ENCODE data around the gene RPS13.
"Not testable (repeated sequence)": the region's sequence is repeated elsewhere in the genome, so short reads cannot be mapped to it uniquely, and the experiment has no call there.

Gene RPS13

DNA sequence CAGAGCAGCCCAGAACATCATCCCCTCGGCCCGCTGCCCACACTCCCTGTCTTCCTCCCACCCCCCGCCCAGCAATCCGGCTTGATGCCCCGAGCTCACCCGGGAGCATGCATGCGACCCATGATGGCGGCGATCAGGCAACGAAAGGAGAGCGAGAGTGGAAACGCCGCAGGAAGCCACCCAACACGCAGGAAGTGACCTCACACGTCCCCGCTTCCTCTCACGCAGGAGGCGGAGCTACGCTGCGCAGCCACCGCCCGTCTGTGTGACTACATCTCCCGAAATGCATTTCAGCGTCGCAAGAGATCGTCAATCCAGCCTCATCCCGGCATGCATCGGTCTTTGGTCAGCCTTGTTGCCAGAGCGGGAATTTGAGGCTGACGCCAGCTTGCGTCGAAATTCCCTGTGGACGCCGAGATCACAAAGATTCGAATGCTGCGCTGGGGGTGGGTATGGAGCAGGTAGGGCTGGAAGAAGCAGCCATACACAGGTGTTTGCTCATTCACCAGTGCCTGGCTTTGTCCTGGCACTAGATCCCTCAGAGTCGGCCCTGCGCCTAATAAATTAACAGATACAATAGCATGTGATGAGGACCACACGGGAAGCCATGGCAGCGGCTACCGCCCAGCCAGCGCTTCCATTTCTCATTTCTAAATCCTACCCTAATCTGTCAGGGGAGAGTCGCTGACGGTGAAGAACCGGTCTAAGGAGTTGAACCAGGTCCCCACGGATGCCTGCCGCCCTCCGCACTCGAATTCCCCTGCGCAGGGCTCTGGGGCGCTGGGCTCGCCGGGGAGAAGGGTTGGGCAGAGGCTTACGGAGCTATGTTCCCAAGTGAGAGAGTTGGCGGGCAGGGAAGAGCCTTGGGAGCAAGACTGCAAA, at the start of gene RPS13:
RPS13 (minus strand) TSS at position 148 of the 882 bp plus-strand sequence; CDS start at position 122, 26 bp downstream.
- peak within 1 kb of the TSS; percentile 93 for H3K4me3 Mint-ChIP-seq
- H3K27ac Mint-ChIP-seq, result peak within 1 kb of the TSS; percentile 92
- peak; percentile 94 for DNase-seq
- peaks cover 59% of the 10 kb centered on the region for H3K36me3 Mint-ChIP-seq (ENCODE audit: low read depth)
- H3K9me3 Mint-ChIP-seq, result no peaks in the 10 kb centered on the region
- no peaks in the 10 kb centered on the region for H3K27me3 Mint-ChIP-seq
- peaks cover 40% of the 10 kb centered on the region for H3K4me1 Mint-ChIP-seq
- peak; percentile 96 for ATAC-seq

GRCh38 chr11:17121981-17122380, 44.5 kb upstream of the RPS13 start:
- H3K27ac Mint-ChIP-seq, result no peak overlapping the region
- no peak for DNase-seq
- no peak for ATAC-seq
- no peaks in the 10 kb centered on the region for H3K9me3 Mint-ChIP-seq
- peaks cover 13% of the 10 kb centered on the region for H3K36me3 Mint-ChIP-seq (ENCODE audit: low read depth)
- no peak overlapping the region for H3K4me3 Mint-ChIP-seq
- H3K27me3 Mint-ChIP-seq, result no peaks in the 10 kb centered on the region
- no peaks in the 10 kb centered on the region for H3K4me1 Mint-ChIP-seq

- ATAC-seq, result no peak
- Mint-ChIP-seq H3K27me3 (no peaks in the 10 kb centered on the region), H3K36me3 (ENCODE audit: low read depth) (peaks cover 21% of the 10 kb centered on the region)
These were observed 39.8 kb upstream of the RPS13 start for GRCh38 chr11:17117262-17117661.

GRCh38 chr11:17116117-17116516, 38.6 kb upstream of the RPS13 start:
- peaks cover 4% of the 10 kb centered on the region for H3K4me1 Mint-ChIP-seq
- no peaks in the 10 kb centered on the region for H3K9me3 Mint-ChIP-seq
- H3K27ac Mint-ChIP-seq, result no peak overlapping the region
- H3K36me3 Mint-ChIP-seq (ENCODE audit: low read depth), result peaks cover 19% of the 10 kb centered on the region
- ATAC-seq, result no peak
- no peak for DNase-seq
- H3K27me3 Mint-ChIP-seq, result no peaks in the 10 kb centered on the region
- no peak overlapping the region for H3K4me3 Mint-ChIP-seq

More at GRCh38 chr11:17117262-17117661, 39.8 kb upstream of the RPS13 start:
- DNase-seq, result no peak
- Mint-ChIP-seq H3K27ac (no peak overlapping the region), H3K9me3 (no peaks in the 10 kb centered on the region), H3K4me3 (no peak overlapping the region), H3K4me1 (peaks cover 4% of the 10 kb centered on the region)

DNA sequence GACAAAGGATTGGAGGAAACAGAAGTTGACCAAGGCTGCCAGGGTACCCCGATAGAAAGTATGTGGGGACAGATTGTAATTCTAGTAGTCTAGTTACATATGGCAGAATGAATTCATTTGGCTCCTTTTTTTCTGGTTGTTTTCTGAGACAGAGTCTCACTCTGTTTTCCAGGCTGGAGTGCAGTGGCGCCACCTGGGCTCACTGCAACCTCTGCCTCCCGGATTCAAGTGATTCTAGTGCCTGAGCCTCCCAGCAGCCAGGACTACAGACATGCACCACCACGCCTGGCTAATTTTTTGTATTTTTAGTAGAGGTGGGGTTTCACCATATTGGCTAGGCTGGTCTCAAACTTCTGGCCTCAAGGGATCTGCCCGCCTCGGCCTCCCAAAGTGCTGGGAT, 30.3 kb upstream of the RPS13 start:
- not testable (repeated sequence) for H3K27me3 Mint-ChIP-seq, ATAC-seq, H3K4me3 Mint-ChIP-seq, H3K9me3 Mint-ChIP-seq, H3K4me1 Mint-ChIP-seq, H3K27ac Mint-ChIP-seq, DNase-seq
- peaks cover 20% of the 10 kb centered on the region for H3K36me3 Mint-ChIP-seq (ENCODE audit: low read depth)

- H3K9me3 Mint-ChIP-seq, H3K27ac Mint-ChIP-seq, DNase-seq, ATAC-seq, H3K4me3 Mint-ChIP-seq, H3K27me3 Mint-ChIP-seq, H3K4me1 Mint-ChIP-seq: not testable (repeated sequence)
- H3K36me3 Mint-ChIP-seq (ENCODE audit: low read depth), result peaks cover 20% of the 10 kb centered on the region
These were observed 28.1 kb upstream of the RPS13 start for GRCh38 chr11:17105404-17106040.

DNA sequence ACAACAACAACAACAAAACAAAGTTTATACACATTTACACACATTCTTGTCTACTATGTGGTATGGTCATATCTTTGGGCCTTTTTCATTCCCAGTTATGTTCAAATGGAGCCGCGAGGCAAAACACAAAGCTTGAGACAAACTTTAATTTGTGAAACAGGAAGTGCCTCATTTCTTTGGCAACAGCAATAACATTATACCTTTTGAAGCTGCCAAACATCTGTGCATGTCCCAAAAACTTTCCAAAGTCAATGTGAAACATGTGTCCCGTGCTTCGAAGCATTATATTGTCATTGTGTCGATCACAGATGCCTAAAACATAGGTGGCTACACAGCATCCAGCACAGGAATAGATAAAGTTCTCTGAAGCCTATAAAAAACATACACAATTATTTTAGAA, 25.0 kb upstream of the RPS13 start:
- H3K27me3 Mint-ChIP-seq, result no peaks in the 10 kb centered on the region
- H3K27ac Mint-ChIP-seq, result no peak overlapping the region
- ATAC-seq (no peak), DNase-seq (no peak)
- H3K36me3 Mint-ChIP-seq (ENCODE audit: low read depth), result peaks cover 13% of the 10 kb centered on the region
- H3K4me3 Mint-ChIP-seq, result no peak overlapping the region
- H3K4me1 Mint-ChIP-seq, result no peaks in the 10 kb centered on the region
- H3K9me3 Mint-ChIP-seq, result no peaks in the 10 kb centered on the region

GRCh38 chr11:17098658-17099057, 21.2 kb upstream of the RPS13 start:
- no peak for ATAC-seq
- H3K9me3 Mint-ChIP-seq, result no peaks in the 10 kb centered on the region
- H3K27ac Mint-ChIP-seq, result no peak overlapping the region
- H3K27me3 Mint-ChIP-seq, result no peaks in the 10 kb centered on the region
- H3K4me1 Mint-ChIP-seq, result no peaks in the 10 kb centered on the region
- no peak for DNase-seq
- no peak overlapping the region for H3K4me3 Mint-ChIP-seq
- peaks cover 7% of the 10 kb centered on the region for H3K36me3 Mint-ChIP-seq (ENCODE audit: low read depth)

- no peaks in the 10 kb centered on the region for H3K27me3 Mint-ChIP-seq
- ATAC-seq (no peak), DNase-seq (no peak)
- no peaks in the 10 kb centered on the region for H3K4me1 Mint-ChIP-seq
- H3K9me3 Mint-ChIP-seq, result no peaks in the 10 kb centered on the region
- no peak overlapping the region for H3K4me3 Mint-ChIP-seq
- H3K27ac Mint-ChIP-seq, result no peak overlapping the region
- H3K36me3 Mint-ChIP-seq (ENCODE audit: low read depth), result peaks cover 7% of the 10 kb centered on the region
These were observed 20.6 kb upstream of the RPS13 start for GRCh38 chr11:17098038-17098437.

GRCh38 chr11:17085976-17086375, 8.5 kb upstream of the RPS13 start:
- DNase-seq; H3K4me1 Mint-ChIP-seq; H3K4me3 Mint-ChIP-seq; H3K27ac Mint-ChIP-seq; H3K9me3 Mint-ChIP-seq; ATAC-seq; H3K27me3 Mint-ChIP-seq; H3K36me3 Mint-ChIP-seq (ENCODE audit: low read depth): not testable (repeated sequence)

DNA sequence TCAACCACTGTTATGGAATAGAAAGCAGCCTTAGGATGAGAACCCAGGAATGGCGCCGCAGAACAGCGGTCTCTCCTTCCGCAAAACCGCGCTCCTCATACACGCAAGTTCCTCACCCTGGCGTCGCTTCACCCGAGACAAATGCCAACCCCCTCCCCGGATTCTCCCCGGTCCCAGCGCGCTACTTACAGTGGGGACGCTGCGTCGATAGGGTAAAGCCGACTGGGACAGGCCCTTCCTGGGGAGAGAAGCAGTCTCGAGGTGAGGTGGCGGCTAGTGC, 287 bp downstream of the RPS13 start:
- peak overlapping the region; percentile 92 for H3K27ac Mint-ChIP-seq
- peaks cover 40% of the 10 kb centered on the region for H3K4me1 Mint-ChIP-seq
- H3K36me3 Mint-ChIP-seq (ENCODE audit: low read depth), result peaks cover 59% of the 10 kb centered on the region
- no peaks in the 10 kb centered on the region for H3K9me3 Mint-ChIP-seq
- peak overlapping the region; percentile 93 for H3K4me3 Mint-ChIP-seq
- H3K27me3 Mint-ChIP-seq, result no peaks in the 10 kb centered on the region
- DNase-seq (no peak), ATAC-seq (peak; percentile 4)

GRCh38 chr11:17076517-17077239, 789 bp downstream of the RPS13 start:
- DNase-seq, result no peak
- Mint-ChIP-seq H3K27me3 (no peaks in the 10 kb centered on the region), H3K9me3 (no peaks in the 10 kb centered on the region), H3K4me1 (peaks cover 40% of the 10 kb centered on the region), H3K36me3 (ENCODE audit: low read depth) (peaks cover 59% of the 10 kb centered on the region), H3K27ac (peak overlapping the region; percentile 92), H3K4me3 (peak overlapping the region; percentile 93)
- no peak for ATAC-seq

GRCh38 chr11:17075506-17075905, 2.0 kb downstream of the RPS13 start:
- Mint-ChIP-seq H3K4me1 (peaks cover 40% of the 10 kb centered on the region), H3K27me3 (no peaks in the 10 kb centered on the region), H3K9me3 (no peaks in the 10 kb centered on the region), H3K27ac (peak overlapping the region; percentile 92), H3K4me3 (peak overlapping the region; percentile 93), H3K36me3 (ENCODE audit: low read depth) (peaks cover 59% of the 10 kb centered on the region)
- no peak for DNase-seq
- ATAC-seq, result no peak

DNA sequence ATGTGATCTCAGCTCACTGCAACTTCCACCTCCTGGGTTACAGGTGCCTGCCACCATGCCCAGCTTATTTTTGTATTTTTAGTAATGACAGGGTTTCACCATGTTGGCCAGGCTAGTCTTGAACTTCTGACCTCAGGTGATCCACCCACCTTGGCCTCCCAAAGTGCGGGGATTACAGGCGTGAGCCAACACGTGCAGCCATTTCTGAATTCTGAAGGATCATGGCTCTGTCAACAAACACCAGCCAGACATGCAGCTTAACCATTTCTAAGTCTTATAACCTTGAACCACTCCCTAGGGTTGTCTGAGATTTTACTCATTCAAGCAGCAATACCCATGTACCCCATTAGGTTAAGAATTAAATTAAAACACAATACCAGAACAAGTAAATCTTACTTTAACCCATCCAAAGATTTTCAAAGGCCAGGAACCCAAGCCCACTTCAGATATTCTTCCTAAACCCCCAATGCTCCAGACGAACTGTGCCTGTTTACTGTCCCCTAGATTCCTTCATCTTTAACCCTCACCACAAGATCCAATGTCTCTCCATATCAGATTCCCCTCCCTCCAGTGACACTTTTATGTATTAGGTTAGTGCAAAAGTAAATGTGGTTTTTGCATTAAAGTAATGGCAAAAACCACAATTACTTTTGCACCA, 4.0 kb downstream of the RPS13 start:
- no peaks in the 10 kb centered on the region for H3K9me3 Mint-ChIP-seq
- peaks cover 30% of the 10 kb centered on the region for H3K4me1 Mint-ChIP-seq
- H3K27me3 Mint-ChIP-seq, result no peaks in the 10 kb centered on the region
- H3K36me3 Mint-ChIP-seq (ENCODE audit: low read depth), result peaks cover 53% of the 10 kb centered on the region
- no peak overlapping the region for H3K4me3 Mint-ChIP-seq
- DNase-seq (no peak), ATAC-seq (no peak)
- peak overlapping the region; percentile 92 for H3K27ac Mint-ChIP-seq
